Hematopoietic multipotent progenitor cell treated with erythropoietin and hydrocortisone succinate and interleukin-3 and kit ligand, for 15 days (in vitro differentiated cells): ENCODE measurements around the gene SERPINA3.

Source experiments
- DNase-seq: peaks from one replicate; pipeline ENCODE4 v3.0.0-alpha.2; 2015; ENCODE audit warnings: low spot score

Gene SERPINA3

GRCh38 chr14:94655169-94655710, 43.0 kb downstream of the SERPINA3 start:
- DNase-seq: no peak

GRCh38 chr14:94656043-94656442, 43.9 kb downstream of the SERPINA3 start:
- DNase-seq: no peak

GRCh38 chr14:94659256-94659655, 47.1 kb downstream of the SERPINA3 start:
- DNase-seq: no peak

GRCh38 chr14:94659901-94660300, 47.7 kb downstream of the SERPINA3 start:
- DNase-seq: no peak

- no peak for DNase-seq
These were observed 48.2 kb downstream of the SERPINA3 start for GRCh38 chr14:94660306-94660946.

- no peak for DNase-seq
These were observed 51.3 kb downstream of the SERPINA3 start for GRCh38 chr14:94663538-94663937.

- no peak for DNase-seq
These were observed 51.9 kb downstream of the SERPINA3 start for GRCh38 chr14:94663965-94664704.

- no peak for DNase-seq
These were observed 52.9 kb downstream of the SERPINA3 start for GRCh38 chr14:94665121-94665520.

- no peak for DNase-seq
These were observed 53.4 kb downstream of the SERPINA3 start for GRCh38 chr14:94665544-94665943.

- DNase-seq: no peak
These were observed 58.6 kb downstream of the SERPINA3 start for GRCh38 chr14:94670692-94671285.

GRCh38 chr14:94671870-94672444, 59.8 kb downstream of the SERPINA3 start:
- no peak for DNase-seq

- no peak for DNase-seq
These were observed 60.9 kb downstream of the SERPINA3 start for GRCh38 chr14:94673071-94673470.
